HepG2 (cell line): Measurements from ENCODE around the gene BABAM1. TPM values are rescaled to one million over a fixed set of nuclear protein-coding genes. Genes with fewer than 3 reads are reported as not detected.

Experiments used
- ATF6 ChIP-seq: sonication (generic); formaldehyde crosslinking; conservative IDR thresholded peaks from 2 replicates; pipeline ENCODE4 v1.4.0; 2020; ENCODE audit warnings: missing genetic modification reagents
- ATRX ChIP-seq: sonication (generic); formaldehyde crosslinking; IDR thresholded peaks from 2 replicates; pipeline ENCODE4 v1.4.0; 2020; ENCODE audit warnings: missing genetic modification reagents, borderline replicate concordance
- BRCA1 ChIP-seq: sonication (generic); formaldehyde crosslinking; IDR thresholded peaks from 2 replicates; pipeline ENCODE4 v1.4.0; 2020; ENCODE audit warnings: missing genetic modification reagents
- CCDC6 ChIP-seq: sonication (generic); formaldehyde crosslinking; IDR thresholded peaks from 2 replicates; pipeline ENCODE4 v1.8.1; 2022; ENCODE audit warnings: mild to moderate bottlenecking, missing genetic modification reagents, moderate library complexity
- ESRRA ChIP-seq: sonication (generic); formaldehyde crosslinking; IDR thresholded peaks from 2 replicates; pipeline ENCODE4 v1.5.1; 2020; ENCODE audit warnings: mild to moderate bottlenecking, low read depth, missing genetic modification reagents
- FLYWCH1 ChIP-seq: sonication (generic); formaldehyde crosslinking; IDR thresholded peaks from 2 replicates; pipeline ENCODE4 v1.8.1; 2023; ENCODE audit warnings: mild to moderate bottlenecking, missing genetic modification reagents
- FOXK1 ChIP-seq: sonication (generic); formaldehyde crosslinking; IDR thresholded peaks from 2 replicates; pipeline ENCODE4 v1.4.0; 2020; ENCODE audit warnings: low read depth, missing genetic modification reagents, borderline replicate concordance
- GABPB1 ChIP-seq: IDR thresholded peaks from 2 replicates; pipeline ENCODE4 v1.6.1; 2016; ENCODE audit warnings: mild to moderate bottlenecking, missing genetic modification reagents, moderate library complexity, missing compliant biosample characterization
- HMG20A ChIP-seq: IDR thresholded peaks from 2 replicates; pipeline ENCODE4 v1.6.1; 2016; ENCODE audit warnings: borderline replicate concordance
- HNRNPL ChIP-seq: fragments of 200-400 bp; formaldehyde crosslinking; IDR thresholded peaks from 2 replicates; pipeline ENCODE4 v1.6.1; 2017; ENCODE audit warnings: mild to moderate bottlenecking, low read depth, low read length
- KDM1A ChIP-seq: IDR thresholded peaks from 2 replicates; pipeline ENCODE4 v1.6.1; 2016; ENCODE audit warnings: missing compliant biosample characterization
- KDM5A ChIP-seq: fragments of 200-600 bp; sonication (generic); IDR thresholded peaks from 2 replicates; pipeline ENCODE4 v1.7.0; 2018; ENCODE audit warnings: antibody characterized with exemption, mild to moderate bottlenecking, low read length, borderline replicate concordance
- PAWR ChIP-seq: sonication (generic); formaldehyde crosslinking; IDR thresholded peaks from 2 replicates; pipeline ENCODE4 v1.4.0; 2020; ENCODE audit warnings: missing genetic modification reagents, mild to moderate bottlenecking, borderline replicate concordance
- POGZ ChIP-seq: sonication (generic); formaldehyde crosslinking; IDR thresholded peaks from 2 replicates; pipeline ENCODE4 v1.4.0; 2020; ENCODE audit warnings: mild to moderate bottlenecking, missing genetic modification reagents
- U2AF2 ChIP-seq: fragments of 200-400 bp; formaldehyde crosslinking; IDR thresholded peaks from 2 replicates; pipeline ENCODE4 v1.6.1; 2017; ENCODE audit warnings: low read depth, mild to moderate bottlenecking, low read length
- USF2 ChIP-seq, 2 experiments: sonication (generic) in 1 of 2; formaldehyde crosslinking in 1 of 2; IDR thresholded peaks; 2 replicates each; pipeline versions ENCODE4 v1.5.1 to v1.6.1; 2011 to 2020; ENCODE audit warnings: borderline replicate concordance in 1 of 2, low read depth in 1 of 2, low read length in 1 of 2, mild to moderate bottlenecking in 1 of 2, missing genetic modification reagents in 1 of 2, moderate library complexity in 1 of 2
- ZBTB43 ChIP-seq: sonication (generic); formaldehyde crosslinking; conservative IDR thresholded peaks from 2 replicates; pipeline ENCODE4 v1.4.0; 2020; ENCODE audit warnings: missing genetic modification reagents
- ZNF17 ChIP-seq: sonication (generic); formaldehyde crosslinking; IDR thresholded peaks from 2 replicates; pipeline ENCODE4 v1.5.0; 2020; ENCODE audit warnings: mild to moderate bottlenecking, missing genetic modification reagents
- ZNF350 ChIP-seq: sonication (generic); formaldehyde crosslinking; IDR thresholded peaks from 2 replicates; pipeline ENCODE4 v1.4.0; 2020; ENCODE audit warnings: mild to moderate bottlenecking, low read depth, missing genetic modification reagents, borderline replicate concordance
- ZNF556 ChIP-seq: sonication (generic); formaldehyde crosslinking; IDR thresholded peaks from 2 replicates; pipeline ENCODE4 v1.4.0; 2020; ENCODE audit warnings: mild to moderate bottlenecking, missing genetic modification reagents, borderline replicate concordance
- ZNF784 ChIP-seq: sonication (generic); formaldehyde crosslinking; IDR thresholded peaks from 2 replicates; pipeline ENCODE4 v1.5.1; 2020; ENCODE audit warnings: missing genetic modification reagents, mild to moderate bottlenecking, borderline replicate concordance
- polyA plus RNA-seq, 8 experiments: library from polyadenylated mRNA; depleted of rRNA in 3 of 8; stranded (reverse) in 7 of 8; unstranded in 1 of 8; fragments of >200 nt; fragmentation: Illumina TruSeq in 4 of 8; extraction: Trizol in 4 of 8; gene quantifications; 2 replicates each; pipeline versions ENCODE4 v1.2.1 to v1.2.3, GENCODE V29; 2011 to 2016; ENCODE audit warnings: low read depth in 4 of 8, missing spikeins in 1 of 8, mixed read lengths in 1 of 8; ENCODE audit not compliant: insufficient read depth in 1 of 8
- total RNA-seq, 5 experiments: library from RNA; depleted of rRNA; stranded (reverse); fragments of >200 nt; fragmentation: Illumina TruSeq; extraction: Trizol; gene quantifications; 2 replicates each; pipeline ENCODE4 v1.2.3, GENCODE V29; 2016; ENCODE audit warnings: low read depth in 1 of 5

Gene BABAM1
- total and polyA plus RNA-seq, 2 of the 13 experiments (the other 11 are each of a cell fraction or from before 2014, with no cell fraction given) = 70.0 to 82.0 TPM

- TF ChIP-seq ZNF556 (CRISPR knock-in tag) (peak; percentile 42; the same call in 1 of the 2 replicates), FLYWCH1 (CRISPR knock-in tag) (no peak), KDM5A (peak; percentile 97), HNRNPL (no peak), GABPB1 (CRISPR knock-in tag) (peak; percentile 97), KDM1A (CRISPR knock-in tag) (no peak), HMG20A (CRISPR knock-in tag) (no peak), PAWR (CRISPR knock-in tag) (no peak), U2AF2 (no peak), ZNF350 (CRISPR knock-in tag) (peak; percentile 84; the same call in 1 of the 2 replicates), ATF6 (CRISPR knock-in tag) (no peak), ESRRA (CRISPR knock-in tag) (no peak), FOXK1 (peak; percentile 80; the same call in 1 of the 2 replicates), ZBTB43 (CRISPR knock-in tag) (no peak), ZNF784 (no peak), ATRX (CRISPR knock-in tag) (no peak), POGZ (no peak), BRCA1 (CRISPR knock-in tag) (no peak), CCDC6 (CRISPR knock-in tag) (no peak), USF2 (IDR thresholded peaks at IDR 0.05; ENCODE audit: low read depth, low read length) (no peak), USF2 (CRISPR knock-in tag; IDR thresholded peaks at IDR 0.05; ENCODE audit: borderline replicate concordance) (peak; percentile 18; the same call in 1 of the 2 replicates), ZNF17 (CRISPR knock-in tag) (no peak)
Observed at GRCh38 chr19:17266975-17267788, at the start of gene BABAM1 (continued).
